ENCODE data around the gene AATK. TPM values are rescaled to one million over a fixed set of nuclear protein-coding genes. Genes with fewer than 3 reads are reported as not detected.
"Not testable (repeated sequence)": the region's sequence is repeated elsewhere in the genome, so short reads cannot be mapped to it uniquely, and the experiment has no call there.

Gene AATK
- total and polyA plus RNA-seq, 2 donors: 0.24 to 1.9 TPM

GRCh38 chr17:81085420-81085911 lies 80.6 kb downstream of the AATK start:
- DNase-seq (ENCODE audit: low read depth in 6 of 9, low spot score in 9 of 9): no peak
- peaks cover 7 to 47% of the 10 kb centered on the region in 2 donors for H3K4me1 ChIP-seq (ENCODE audit: control insufficient read depth in 2 of 2, insufficient read depth in 2 of 2, low read length in 2 of 2)
- H3K27ac ChIP-seq (ENCODE audit: low read depth in 1 of 2, low read length in 1 of 2): no peak overlapping the region

GRCh38 chr17:81084680-81085419 lies 81.2 kb downstream of the AATK start:
- whole genome bisulfite sequencing: 90% methylated on average over 26 of the region's 26 CpGs
- Histone ChIP-seq H3K27ac (ENCODE audit: low read depth in 1 of 2, low read length in 1 of 2) (no peak overlapping the region), H3K4me3 (ENCODE audit: low read length in 2 of 2) (no peak overlapping the region), H3K4me1 (ENCODE audit: control insufficient read depth in 2 of 2, insufficient read depth in 2 of 2, low read length in 2 of 2) (peaks cover 7 to 46% of the 10 kb centered on the region in 2 donors), H3K9me3 (ENCODE audit: control insufficient read depth in 2 of 2, insufficient read depth in 1 of 2, low read length in 1 of 2) (no peaks in the 10 kb centered on the region), H3K36me3 (ENCODE audit: control insufficient read depth in 2 of 2, insufficient read depth in 2 of 2, low read length in 1 of 2) (no peaks in the 10 kb centered on the region), H3K27me3 (ENCODE audit: control insufficient read depth in 2 of 2, insufficient read depth in 1 of 2, low read length in 1 of 2) (no peaks in the 10 kb centered on the region)
- DNase-seq (ENCODE audit: low read depth in 6 of 9, low spot score in 9 of 9): no peak

More at GRCh38 chr17:81085420-81085911, 80.6 kb downstream of the AATK start:
- Histone ChIP-seq H3K4me3 (ENCODE audit: low read length in 2 of 2) (no peak overlapping the region), H3K27me3 (ENCODE audit: control insufficient read depth in 2 of 2, insufficient read depth in 1 of 2, low read length in 1 of 2) (no peaks in the 10 kb centered on the region), H3K9me3 (ENCODE audit: control insufficient read depth in 2 of 2, insufficient read depth in 1 of 2, low read length in 1 of 2) (no peaks in the 10 kb centered on the region), H3K36me3 (ENCODE audit: control insufficient read depth in 2 of 2, insufficient read depth in 2 of 2, low read length in 1 of 2) (no peaks in the 10 kb centered on the region)
- 91% methylated on average over 20 of the region's 20 CpGs for WGBS

- whole genome bisulfite sequencing: 86% methylated on average over 27 of the region's 27 CpGs
- Histone ChIP-seq H3K27me3 (ENCODE audit: control insufficient read depth in 2 of 2, insufficient read depth in 1 of 2, low read length in 1 of 2) (no peaks in the 10 kb centered on the region), H3K27ac (ENCODE audit: low read depth in 1 of 2, low read length in 1 of 2) (no peak overlapping the region), H3K4me1 (ENCODE audit: control insufficient read depth in 2 of 2, insufficient read depth in 2 of 2, low read length in 2 of 2) (peaks cover 0 to 33% of the 10 kb centered on the region in 2 donors), H3K36me3 (ENCODE audit: control insufficient read depth in 2 of 2, insufficient read depth in 2 of 2, low read length in 1 of 2) (no peaks in the 10 kb centered on the region), H3K4me3 (ENCODE audit: low read length in 2 of 2) (no peak overlapping the region), H3K9me3 (ENCODE audit: control insufficient read depth in 2 of 2, insufficient read depth in 1 of 2, low read length in 1 of 2) (no peaks in the 10 kb centered on the region)
- DNase-seq (ENCODE audit: low read depth in 6 of 9, low spot score in 9 of 9): no peak
Observed at GRCh38 chr17:81083125-81083765, 82.8 kb downstream of the AATK start.

- H3K27me3 ChIP-seq (ENCODE audit: control insufficient read depth in 2 of 2, insufficient read depth in 1 of 2, low read length in 1 of 2): no peaks in the 10 kb centered on the region
- no peak for DNase-seq (ENCODE audit: low read depth in 6 of 9, low spot score in 9 of 9)
- H3K4me3 ChIP-seq (ENCODE audit: low read length in 2 of 2): no peak overlapping the region
- H3K36me3 ChIP-seq (ENCODE audit: control insufficient read depth in 2 of 2, insufficient read depth in 2 of 2, low read length in 1 of 2): no peaks in the 10 kb centered on the region
- H3K4me1 ChIP-seq (ENCODE audit: control insufficient read depth in 2 of 2, insufficient read depth in 2 of 2, low read length in 2 of 2): peaks cover 0 to 28% of the 10 kb centered on the region in 2 donors
- H3K9me3 ChIP-seq (ENCODE audit: control insufficient read depth in 2 of 2, insufficient read depth in 1 of 2, low read length in 1 of 2): no peaks in the 10 kb centered on the region
- no peak overlapping the region for H3K27ac ChIP-seq (ENCODE audit: low read depth in 1 of 2, low read length in 1 of 2)
- WGBS: 97% methylated on average over 33 of the region's 33 CpGs
Observed at GRCh38 chr17:81082177-81083073, 83.6 kb downstream of the AATK start.

GRCh38 chr17:81081222-81082176 lies 84.5 kb downstream of the AATK start:
- Histone ChIP-seq H3K36me3 (ENCODE audit: control insufficient read depth in 2 of 2, insufficient read depth in 2 of 2, low read length in 1 of 2) (no peaks in the 10 kb centered on the region), H3K4me3 (ENCODE audit: low read length in 2 of 2) (no peak overlapping the region), H3K27me3 (ENCODE audit: control insufficient read depth in 2 of 2, insufficient read depth in 1 of 2, low read length in 1 of 2) (no peaks in the 10 kb centered on the region), H3K27ac (ENCODE audit: low read depth in 1 of 2, low read length in 1 of 2) (no peak overlapping the region), H3K4me1 (ENCODE audit: control insufficient read depth in 2 of 2, insufficient read depth in 2 of 2, low read length in 2 of 2) (peaks cover 0 to 22% of the 10 kb centered on the region in 2 donors), H3K9me3 (ENCODE audit: control insufficient read depth in 2 of 2, insufficient read depth in 1 of 2, low read length in 1 of 2) (no peaks in the 10 kb centered on the region)
- no peak for DNase-seq (ENCODE audit: low read depth in 6 of 9, low spot score in 9 of 9)
- 97% methylated on average over 33 of the region's 33 CpGs for WGBS

- H3K27me3 ChIP-seq (ENCODE audit: control insufficient read depth in 2 of 2, insufficient read depth in 1 of 2, low read length in 1 of 2): no peaks in the 10 kb centered on the region
- WGBS: 70% methylated on average over 19 of the region's 19 CpGs
- H3K4me3 ChIP-seq (ENCODE audit: low read length in 2 of 2): no peak overlapping the region
- H3K4me1 ChIP-seq (ENCODE audit: control insufficient read depth in 2 of 2, insufficient read depth in 2 of 2, low read length in 2 of 2): peaks cover 0 to 22% of the 10 kb centered on the region in 2 donors
- no peaks in the 10 kb centered on the region for H3K36me3 ChIP-seq (ENCODE audit: control insufficient read depth in 2 of 2, insufficient read depth in 2 of 2, low read length in 1 of 2)
- H3K9me3 ChIP-seq (ENCODE audit: control insufficient read depth in 2 of 2, insufficient read depth in 1 of 2, low read length in 1 of 2): no peaks in the 10 kb centered on the region
- DNase-seq (ENCODE audit: low read depth in 6 of 9, low spot score in 9 of 9): no peak
- H3K27ac ChIP-seq (ENCODE audit: low read depth in 1 of 2, low read length in 1 of 2): no peak overlapping the region
Observed at GRCh38 chr17:81080019-81080418, 86.0 kb downstream of the AATK start.

- not testable (repeated sequence) for H3K27ac ChIP-seq (ENCODE audit: low read depth in 1 of 2, low read length in 1 of 2); H3K9me3 ChIP-seq (ENCODE audit: control insufficient read depth in 2 of 2, insufficient read depth in 1 of 2, low read length in 1 of 2); H3K4me1 ChIP-seq (ENCODE audit: control insufficient read depth in 2 of 2, insufficient read depth in 2 of 2, low read length in 2 of 2); H3K36me3 ChIP-seq (ENCODE audit: control insufficient read depth in 2 of 2, insufficient read depth in 2 of 2, low read length in 1 of 2); H3K27me3 ChIP-seq (ENCODE audit: control insufficient read depth in 2 of 2, insufficient read depth in 1 of 2, low read length in 1 of 2); DNase-seq (ENCODE audit: low read depth in 6 of 9, low spot score in 9 of 9); H3K4me3 ChIP-seq (ENCODE audit: low read length in 2 of 2)
- 93% methylated on average over 45 of the region's 45 CpGs for WGBS
Observed at GRCh38 chr17:81078026-81078913, 87.8 kb downstream of the AATK start.

Measured in thymus (tissue), 11 donors.